Endodermal cell (in vitro differentiated cells): Measurements from ENCODE around the gene SFRP5. TPM values are rescaled to one million over a fixed set of nuclear protein-coding genes. Genes with fewer than 3 reads are reported as not detected.
A peak's percentile ranks its signal among the peaks of the same experiment; 100 is the strongest.

ENCODE experiments used
- DNase-seq: peaks from one replicate; pipeline ENCODE4 v3.0.0-alpha.2; 2017
- H3K27ac ChIP-seq: 2 replicates; pipeline ENCODE4 v1.5.1; 2013; ENCODE audit warnings: mild to moderate bottlenecking, low read depth, low read length, moderate library complexity
- H3K27me3 ChIP-seq: 2 replicates; pipeline ENCODE4 v1.6.1; 2013; ENCODE audit warnings: mild to moderate bottlenecking, low read length, moderate library complexity; ENCODE audit not compliant: insufficient read depth, control insufficient read depth, poor library complexity, severe bottlenecking
- H3K36me3 ChIP-seq: 2 replicates; pipeline ENCODE4 v1.7.0; 2013; ENCODE audit warnings: mild to moderate bottlenecking, low read length, moderate library complexity; ENCODE audit not compliant: control insufficient read depth, insufficient read depth
- H3K4me1 ChIP-seq: one replicate; pipeline ENCODE4 v1.7.0; 2013; ENCODE audit warnings: low read length; ENCODE audit not compliant: control insufficient read depth, insufficient read depth
- H3K4me3 ChIP-seq: 2 replicates; pipeline ENCODE4 v1.5.1; 2013; ENCODE audit warnings: mild to moderate bottlenecking, low read length, moderate library complexity
- H3K9ac ChIP-seq: 2 replicates; pipeline ENCODE4 v1.6.1; 2013; ENCODE audit warnings: mild to moderate bottlenecking, low read length, moderate library complexity; ENCODE audit not compliant: poor library complexity, severe bottlenecking; ENCODE audit errors: extremely low read depth
- H3K9me3 ChIP-seq: 2 replicates; pipeline ENCODE4 v1.6.1; 2013; ENCODE audit warnings: mild to moderate bottlenecking, low read length, moderate library complexity; ENCODE audit not compliant: control insufficient read depth
- H3K27ac Mint-ChIP-seq: 2 replicates; pipeline ENCODE4 v1.8.0; 2020; ENCODE audit warnings: mixed read lengths
- H3K27me3 Mint-ChIP-seq: 2 replicates; pipeline ENCODE4 v1.8.0; 2021; ENCODE audit warnings: mild to moderate bottlenecking, mixed read lengths; ENCODE audit not compliant: insufficient read depth
- H3K36me3 Mint-ChIP-seq: 2 replicates; pipeline ENCODE4 v1.8.0; 2020; ENCODE audit warnings: low read depth, mixed read lengths
- H3K4me1 Mint-ChIP-seq: 2 replicates; pipeline ENCODE4 v1.8.0; 2020; ENCODE audit warnings: mixed read lengths
- H3K4me3 Mint-ChIP-seq: 2 replicates; pipeline ENCODE4 v1.8.0; 2020; ENCODE audit warnings: mild to moderate bottlenecking, moderate library complexity, mixed read lengths
- H3K9me3 Mint-ChIP-seq: 2 replicates; pipeline ENCODE4 v1.8.0; 2020; ENCODE audit warnings: mild to moderate bottlenecking, mixed read lengths
- WGBS, 2 experiments: methylation state at CpG; one replicate each; pipeline versions ENCODE4 v1.1.5 to v1.1.7; 2013; ENCODE audit warnings: missing lambda C conversion rate in 2 of 2, mixed read lengths in 1 of 2; ENCODE audit not compliant: insufficient coverage in 1 of 2, insufficient read length in 1 of 2; 5-methylcytosine and 5-hydroxymethylcytosine counted together
- total RNA-seq, 2 donors: library from RNA; stranded (reverse); fragmentation: NEBNext Ultra II Directional in 1 of 2; extraction: Animal tissue kit (Norgen Biotek cat#: 25700) in 1 of 2; gene quantifications; 2 replicates in 1 of 2; 3 replicates in 1 of 2; pipeline ENCODE4 v1.2.1, GENCODE V29; 2021
- TF ChIP-seq, protein P1 (sequence below): fragments of 200-600 bp; sonication (generic); conservative IDR thresholded peaks from 2 replicates; pipeline ENCODE4 v1.5.0; 2021; ENCODE audit warnings: antibody characterized with exemption, mild to moderate bottlenecking

SFRP5 gene
- total RNA-seq, 2 donors from 2014 or later = 1.8 to 2.3 TPM

DNA sequence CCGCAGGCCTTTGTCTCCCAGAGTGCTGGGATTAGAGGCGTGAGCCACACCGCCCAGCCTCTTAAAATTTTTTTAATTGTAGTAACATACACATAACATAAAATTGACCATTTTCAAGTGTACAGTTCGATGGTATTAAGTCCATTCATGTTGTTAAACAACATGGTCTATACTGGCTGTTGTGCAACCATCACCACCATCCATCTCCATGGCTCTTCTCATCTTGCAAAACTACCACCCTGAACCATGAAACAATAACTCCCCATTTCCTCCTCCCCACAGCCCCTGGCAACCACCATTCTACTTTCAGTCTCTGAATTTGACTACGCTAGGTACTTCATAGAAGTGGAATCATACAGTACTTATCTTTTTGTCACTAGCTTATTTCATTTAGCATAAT is 42.8 kb downstream of the SFRP5 start:
- Mint-ChIP-seq H3K27me3 (peaks cover 10% of the 10 kb centered on the region), H3K27ac (no peak overlapping the region), H3K9me3 (peaks cover 3% of the 10 kb centered on the region), H3K4me3 (no peak overlapping the region), H3K4me1 (no peaks in the 10 kb centered on the region), H3K36me3 (no peaks in the 10 kb centered on the region)
- no peaks in the 10 kb centered on the region for H3K36me3 ChIP-seq
- no peak overlapping the region for H3K9ac ChIP-seq
- no peak overlapping the region for H3K4me3 ChIP-seq
- no peaks in the 10 kb centered on the region for H3K4me1 ChIP-seq
- no peak for DNase-seq
- H3K9me3 ChIP-seq = no peaks in the 10 kb centered on the region
- H3K27me3 ChIP-seq = no peaks in the 10 kb centered on the region
- WGBS, 2 experiments = 95 to 100% methylated on average over 4 to 5 of the region's 5 CpGs
- TF ChIP-seq, protein P1, sequence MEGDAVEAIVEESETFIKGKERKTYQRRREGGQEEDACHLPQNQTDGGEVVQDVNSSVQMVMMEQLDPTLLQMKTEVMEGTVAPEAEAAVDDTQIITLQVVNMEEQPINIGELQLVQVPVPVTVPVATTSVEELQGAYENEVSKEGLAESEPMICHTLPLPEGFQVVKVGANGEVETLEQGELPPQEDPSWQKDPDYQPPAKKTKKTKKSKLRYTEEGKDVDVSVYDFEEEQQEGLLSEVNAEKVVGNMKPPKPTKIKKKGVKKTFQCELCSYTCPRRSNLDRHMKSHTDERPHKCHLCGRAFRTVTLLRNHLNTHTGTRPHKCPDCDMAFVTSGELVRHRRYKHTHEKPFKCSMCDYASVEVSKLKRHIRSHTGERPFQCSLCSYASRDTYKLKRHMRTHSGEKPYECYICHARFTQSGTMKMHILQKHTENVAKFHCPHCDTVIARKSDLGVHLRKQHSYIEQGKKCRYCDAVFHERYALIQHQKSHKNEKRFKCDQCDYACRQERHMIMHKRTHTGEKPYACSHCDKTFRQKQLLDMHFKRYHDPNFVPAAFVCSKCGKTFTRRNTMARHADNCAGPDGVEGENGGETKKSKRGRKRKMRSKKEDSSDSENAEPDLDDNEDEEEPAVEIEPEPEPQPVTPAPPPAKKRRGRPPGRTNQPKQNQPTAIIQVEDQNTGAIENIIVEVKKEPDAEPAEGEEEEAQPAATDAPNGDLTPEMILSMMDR = no peak
- no peak overlapping the region for H3K27ac ChIP-seq

DNA sequence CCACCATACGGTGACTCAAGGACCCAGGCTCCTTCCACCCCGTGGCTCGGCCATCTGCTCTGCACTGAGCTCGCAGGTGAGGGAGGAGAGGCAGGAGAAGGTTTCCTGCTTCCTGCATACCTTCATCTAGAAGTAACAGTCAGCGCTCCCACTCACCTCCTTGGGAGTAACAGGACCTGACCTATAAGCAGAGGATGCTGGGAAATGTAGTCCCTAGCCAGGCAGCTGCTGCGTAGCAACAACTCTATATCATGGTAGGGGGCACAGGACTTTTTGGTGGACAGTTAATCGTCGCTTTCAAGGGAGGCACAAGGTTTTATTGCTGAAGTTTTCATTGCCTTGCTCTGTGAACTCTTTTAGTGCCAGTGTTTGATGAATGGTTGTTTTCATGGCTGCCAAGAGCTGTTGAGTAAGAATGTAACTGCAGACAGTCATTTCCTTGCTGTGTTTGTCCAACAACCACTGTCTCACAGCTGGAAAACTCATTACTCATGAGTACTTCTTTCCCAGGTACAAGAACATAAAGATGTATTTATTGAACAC is 45.1 kb downstream of the SFRP5 start:
- H3K27ac ChIP-seq = no peak overlapping the region
- Mint-ChIP-seq H3K9me3 (peaks cover 3% of the 10 kb centered on the region), H3K36me3 (peaks cover 5% of the 10 kb centered on the region), H3K4me1 (no peaks in the 10 kb centered on the region), H3K4me3 (no peak overlapping the region), H3K27me3 (no peaks in the 10 kb centered on the region), H3K27ac (no peak overlapping the region)
- WGBS, 2 experiments = 34 to 35% methylated on average over 4 to 8 of the region's 8 CpGs
- no peaks in the 10 kb centered on the region for H3K27me3 ChIP-seq
- TF ChIP-seq, protein P1 = no peak
- no peak overlapping the region for H3K9ac ChIP-seq
- peak; percentile 86 for DNase-seq
- H3K9me3 ChIP-seq = no peaks in the 10 kb centered on the region
- H3K4me1 ChIP-seq = no peaks in the 10 kb centered on the region
- H3K4me3 ChIP-seq = peak overlapping the region; percentile 53
- no peaks in the 10 kb centered on the region for H3K36me3 ChIP-seq

GRCh38 chr10:97724341-97724941 is 47.4 kb downstream of the SFRP5 start:
- Histone ChIP-seq H3K4me1 (peaks cover 4% of the 10 kb centered on the region), H3K27me3 (no peaks in the 10 kb centered on the region), H3K36me3 (no peaks in the 10 kb centered on the region), H3K4me3 (no peak overlapping the region), H3K9ac (no peak overlapping the region), H3K27ac (no peak overlapping the region), H3K9me3 (no peaks in the 10 kb centered on the region)
- 90 to 92% methylated on average over 4 to 5 of the region's 5 CpGs for WGBS, 2 experiments
- Mint-ChIP-seq H3K4me3 (no peak overlapping the region), H3K36me3 (peaks cover 18% of the 10 kb centered on the region), H3K27ac (no peak overlapping the region), H3K27me3 (no peaks in the 10 kb centered on the region), H3K9me3 (peaks cover 3% of the 10 kb centered on the region), H3K4me1 (peaks cover 4% of the 10 kb centered on the region)
- DNase-seq = no peak
- TF ChIP-seq, protein P1 = no peak
